Tibial artery (tissue), 4 donors: Measurements from ENCODE around the gene RHD.
A peak's percentile ranks its signal among the peaks of the same experiment; 100 is the strongest.
"Not testable (repeated sequence)": the region's sequence is repeated elsewhere in the genome, so short reads cannot be mapped to it uniquely, and the experiment has no call there.

ENCODE experiments used
- DNase-seq, 2 donors: peaks; one replicate each; pipeline ENCODE4 v3.0.0-alpha.2; 2019
- H3K27ac ChIP-seq, 2 donors: fragments of 200-600 bp; sonication (generic) in 1 of 2; 1 replicate in 1 of 2; 2 replicates in 1 of 2; pipeline ENCODE4 v1.5.1; 2018 to 2019; ENCODE audit warnings: mild to moderate bottlenecking in 1 of 2
- H3K27me3 ChIP-seq, 2 donors: fragments of 200-600 bp; sonication (generic) in 1 of 2; one replicate each; pipeline versions ENCODE4 v1.5.1 to v1.6.0; 2016 to 2019
- H3K36me3 ChIP-seq, 3 donors: fragments of 200-600 bp; sonication (generic) in 2 of 3; one replicate each; pipeline ENCODE4 v1.5.1; 2016 to 2019; ENCODE audit warnings: mild to moderate bottlenecking in 2 of 3
- H3K4me1 ChIP-seq, 4 donors: fragments of 200-600 bp; sonication (generic) in 2 of 4; 1 replicate in 3 of 4; 2 replicates in 1 of 4; pipeline ENCODE4 v1.5.1; 2016 to 2019
- H3K4me3 ChIP-seq, 2 donors: fragments of 200-600 bp; sonication (generic) in 1 of 2; 1 replicate in 1 of 2; 2 replicates in 1 of 2; pipeline ENCODE4 v1.5.1; 2018 to 2019; ENCODE audit warnings: mild to moderate bottlenecking in 2 of 2
- H3K9me3 ChIP-seq, 3 donors: fragments of 200-600 bp; sonication (generic) in 1 of 3; one replicate each; pipeline ENCODE4 v1.5.1; 2016 to 2019
- CTCF ChIP-seq, 2 experiments: fragments of 200-600 bp in 1 of 2; fragments of 450-650 bp in 1 of 2; IDR thresholded peaks; one replicate each; pipeline ENCODE4 v1.5.1; 2017 to 2019; ENCODE audit warnings: antibody characterized with exemption in 2 of 2, mild to moderate bottlenecking in 1 of 2, moderate library complexity in 1 of 2
- intact Hi-C: fragments of 100-400 bp; cut with DNase I; formaldehyde crosslinking; loops from one replicate; pipeline ENCODE4 v1.15.0; 2023; ENCODE audit warnings: low total_unique reads

RHD gene

GRCh38 chr1:25360596-25361581 is 88.6 kb downstream of the RHD start:
- DNase-seq: no peak
- no peak overlapping the region for H3K4me3 ChIP-seq
- intact Hi-C loops: no loop called here
- no peak overlapping the region for H3K27ac ChIP-seq
- no peaks in the 10 kb centered on the region for H3K27me3 ChIP-seq
- H3K4me1 ChIP-seq: peaks cover 0 to 29% (median 2%) of the 10 kb centered on the region in 4 donors
- H3K36me3 ChIP-seq: peaks cover 38 to 56% (median 44%) of the 10 kb centered on the region in 3 donors
- TF ChIP-seq CTCF (IDR thresholded peaks at IDR 0.05): no peak
- no peaks in the 10 kb centered on the region for H3K9me3 ChIP-seq

GRCh38 chr1:25361901-25362300 is 89.6 kb downstream of the RHD start:
- H3K27ac ChIP-seq: peak overlapping the region in 1 of 2 donors; percentile 16
- no peaks in the 10 kb centered on the region for H3K9me3 ChIP-seq
- TF ChIP-seq CTCF (IDR thresholded peaks at IDR 0.05): no peak
- H3K36me3 ChIP-seq: peaks cover 34 to 46% (median 40%) of the 10 kb centered on the region in 3 donors
- H3K27me3 ChIP-seq: no peaks in the 10 kb centered on the region
- intact Hi-C loops: no loop called here
- H3K4me3 ChIP-seq: no peak overlapping the region
- DNase-seq: no peak
- peaks cover 0 to 19% (median 2%) of the 10 kb centered on the region in 4 donors for H3K4me1 ChIP-seq

GRCh38 chr1:25362634-25363559 is 90.6 kb downstream of the RHD start:
- DNase-seq, intact Hi-C loops, H3K4me3 ChIP-seq: not testable (repeated sequence)

GRCh38 chr1:25369241-25369640 is 96.9 kb downstream of the RHD start:
- no peaks in the 10 kb centered on the region for H3K9me3 ChIP-seq
- H3K36me3 ChIP-seq: no peaks in the 10 kb centered on the region
- intact Hi-C loops: no loop called here
- H3K4me3 ChIP-seq: no peak overlapping the region
- peaks cover 0 to 5% (median 0%) of the 10 kb centered on the region in 4 donors for H3K4me1 ChIP-seq
- no peaks in the 10 kb centered on the region for H3K27me3 ChIP-seq
- no peak overlapping the region for H3K27ac ChIP-seq
- no peak for TF ChIP-seq CTCF (IDR thresholded peaks at IDR 0.05)
- no peak for DNase-seq

More at GRCh38 chr1:25362634-25363559, 90.6 kb downstream of the RHD start:
- H3K27ac ChIP-seq, H3K9me3 ChIP-seq, H3K27me3 ChIP-seq: not testable (repeated sequence)
- H3K4me1 ChIP-seq: peaks cover 0 to 15% (median 2%) of the 10 kb centered on the region in 4 donors
- H3K36me3 ChIP-seq: peaks cover 31 to 36% (median 35%) of the 10 kb centered on the region in 3 donors

- H3K4me1 ChIP-seq, H3K9me3 ChIP-seq, H3K27me3 ChIP-seq, intact Hi-C loops, H3K36me3 ChIP-seq, H3K4me3 ChIP-seq, DNase-seq, H3K27ac ChIP-seq: not testable (repeated sequence)
Measured at GRCh38 chr1:25369691-25370271, 97.5 kb downstream of the RHD start.

- H3K36me3 ChIP-seq, H3K27me3 ChIP-seq, H3K9me3 ChIP-seq, H3K4me3 ChIP-seq, intact Hi-C loops, H3K27ac ChIP-seq, H3K4me1 ChIP-seq: not testable (repeated sequence)
- peak in 1 of 2 donors; percentile 28 for DNase-seq
Measured at GRCh38 chr1:25371757-25372156, 99.4 kb downstream of the RHD start.

- H3K4me1 ChIP-seq, intact Hi-C loops, H3K9me3 ChIP-seq, H3K36me3 ChIP-seq, DNase-seq, H3K27ac ChIP-seq, H3K27me3 ChIP-seq, H3K4me3 ChIP-seq: not testable (repeated sequence)
Measured at GRCh38 chr1:25378367-25378766, 106.1 kb downstream of the RHD start.
